Aorta (tissue), 5 donors: ENCODE results near the gene TNIK. TPM values are rescaled to one million over a fixed set of nuclear protein-coding genes. Genes with fewer than 3 reads are reported as not detected.

Experiments
- ATAC-seq: fragments of 200-7000 bp; cut with Tn5 transposase; one replicate; pipeline ENCODE4 v1.9.1; 2022; ENCODE audit warnings: moderate library complexity; ENCODE audit not compliant: low FRiP score
- DNase-seq, 2 donors: peaks; one replicate each; pipeline ENCODE4 v3.0.0-alpha.2; 2020
- H3K27ac ChIP-seq, 2 donors: one replicate each; pipeline ENCODE4 v1.5.1; 2013; ENCODE audit warnings: low read length in 2 of 2, mild to moderate bottlenecking in 2 of 2, moderate library complexity in 2 of 2, control low read depth in 1 of 2, inconsistent platforms in 1 of 2, low read depth in 1 of 2
- H3K27me3 ChIP-seq, 2 donors: one replicate each; pipeline ENCODE4 v1.6.1; 2013; ENCODE audit warnings: control low read depth in 1 of 2, low read length in 1 of 2, mild to moderate bottlenecking in 1 of 2, moderate library complexity in 1 of 2; ENCODE audit not compliant: insufficient read depth in 2 of 2, control insufficient read depth in 1 of 2
- H3K36me3 ChIP-seq, 2 donors: one replicate each; pipeline ENCODE4 v1.6.1; 2013; ENCODE audit warnings: control low read depth in 1 of 2, low read length in 1 of 2, mild to moderate bottlenecking in 1 of 2; ENCODE audit not compliant: insufficient read depth in 2 of 2, control insufficient read depth in 1 of 2
- H3K4me1 ChIP-seq, 2 donors: one replicate each; pipeline ENCODE4 v1.6.1; 2013; ENCODE audit warnings: low read length in 2 of 2, control low read depth in 1 of 2, mild to moderate bottlenecking in 1 of 2, moderate library complexity in 1 of 2; ENCODE audit not compliant: insufficient read depth in 2 of 2, control insufficient read depth in 1 of 2
- H3K4me3 ChIP-seq, 2 donors: one replicate each; pipeline ENCODE4 v1.5.1; 2013; ENCODE audit warnings: low read length in 2 of 2, control low read depth in 1 of 2, mild to moderate bottlenecking in 1 of 2
- H3K9me3 ChIP-seq: one replicate; pipeline ENCODE4 v1.6.1; 2013; ENCODE audit warnings: mild to moderate bottlenecking, low read length; ENCODE audit not compliant: control insufficient read depth
- WGBS, 2 donors: extraction: QIAGEN DNeasy Blood & Tissue Kit; methylation state at CpG; one replicate each; pipeline ENCODE4 v1.1.7; 2013; 5-methylcytosine and 5-hydroxymethylcytosine counted together
- intact Hi-C, 2 donors: fragments of 100-400 bp; cut with DNase I; formaldehyde crosslinking; loops; one replicate each; pipeline versions ENCODE4 v1.14.2 to v1.15.0; 2022
- polyA plus RNA-seq, 2 donors: library from polyadenylated mRNA; stranded (reverse); fragments of 200-250 nt; gene quantifications; one replicate each; pipeline ENCODE4 v1.2.3, GENCODE V29; 2013
- total RNA-seq, 2 donors: library from RNA; stranded (reverse); fragmentation: NEBNext Ultra II Directional; extraction: Animal tissue kit (Norgen Biotek cat#: 25700); gene quantifications; one replicate each; pipeline ENCODE4 v1.2.1, GENCODE V29; 2021
- donor health status: healthy with polysubstance abuse.
- donor health status: Bipolar disorder and iron deficiency.
- donor health status: DM: no; HTN: no; CAD: no.
- donor health status: DM: no; HTN: no; CAD: no.
- donor health status: DM: yes; HTN: yes; CAD: no.

TNIK gene
- total and polyA plus RNA-seq, 4 donors, result 4.7 to 14.6 (median 8.8) TPM

DNA sequence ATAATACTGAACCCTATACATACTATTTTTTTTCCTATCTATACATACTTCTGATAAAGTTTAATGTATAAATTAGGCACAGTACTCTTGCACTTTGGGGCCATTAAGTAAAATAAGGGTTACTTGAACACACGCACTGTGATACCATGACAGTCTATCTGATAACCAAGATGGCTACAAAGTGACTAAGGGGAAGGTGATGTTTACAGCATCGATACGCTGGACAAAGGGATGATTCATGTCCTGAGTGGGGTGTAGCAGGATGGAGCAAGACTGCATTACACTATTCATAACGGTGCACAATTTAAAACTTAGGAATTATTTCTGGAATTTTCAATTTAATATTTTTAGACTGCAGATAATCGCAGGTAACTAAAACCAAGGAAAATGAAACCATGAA, 403.7 kb downstream of the TNIK start:
- 96% methylated on average over 5 of the region's 5 CpGs for WGBS, 2 donors

DNA sequence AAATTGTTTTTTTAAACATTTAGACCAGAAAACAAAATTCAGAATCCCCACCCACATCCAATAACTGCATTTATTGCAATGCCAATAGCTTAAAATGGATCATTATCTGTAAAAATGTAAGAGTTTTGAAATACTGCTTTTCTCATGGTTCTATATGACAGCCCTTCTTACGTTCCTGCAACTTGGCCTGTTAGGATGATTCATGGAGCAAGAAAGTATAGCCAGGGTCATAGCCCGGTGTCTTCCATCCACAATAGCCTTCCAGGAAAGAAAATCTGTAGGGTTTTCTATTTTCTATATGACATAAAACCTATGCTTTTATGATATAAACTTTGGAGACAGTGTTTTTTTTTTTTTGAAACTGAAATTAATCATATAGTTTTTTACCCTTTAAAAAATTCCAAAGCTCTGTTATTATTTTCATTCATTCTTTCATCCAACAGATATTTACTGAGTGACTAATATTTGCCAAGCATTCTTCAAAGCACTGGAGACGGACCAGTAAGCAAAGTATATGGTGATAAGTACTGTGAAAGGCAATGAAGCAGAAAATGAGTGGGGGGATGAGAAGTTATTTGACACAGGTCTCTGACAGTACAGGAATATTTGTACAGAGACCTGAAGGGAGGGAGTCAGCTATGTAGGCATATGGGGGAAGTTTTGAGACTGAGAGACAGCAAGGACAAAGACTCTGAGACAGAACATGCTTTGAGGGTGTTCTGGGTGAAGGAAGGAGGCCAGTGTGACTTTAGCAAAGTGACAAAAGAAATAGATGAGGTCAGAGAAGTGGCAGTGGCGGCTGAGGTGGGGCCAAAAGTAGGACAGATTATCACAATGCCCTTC, 404.6 kb downstream of the TNIK start:
- WGBS, 2 donors, result 53 to 54% methylated on average over 4 of the region's 4 CpGs
- no peaks in the 10 kb centered on the region for H3K36me3 ChIP-seq
- DNase-seq (no peak), ATAC-seq (no peak)
- intact Hi-C loops, result no loop called here
- H3K9me3 ChIP-seq, result no peaks in the 10 kb centered on the region
- H3K27me3 ChIP-seq, result no peaks in the 10 kb centered on the region
- no peak overlapping the region for H3K4me3 ChIP-seq
- H3K4me1 ChIP-seq, result no peaks in the 10 kb centered on the region
- no peak overlapping the region for H3K27ac ChIP-seq

More for the DNA sequence above, 403.7 kb downstream of the TNIK start:
- DNase-seq (no peak), ATAC-seq (no peak)
- Histone ChIP-seq H3K9me3 (no peaks in the 10 kb centered on the region), H3K27ac (no peak overlapping the region), H3K36me3 (no peaks in the 10 kb centered on the region), H3K4me3 (no peak overlapping the region), H3K27me3 (no peaks in the 10 kb centered on the region), H3K4me1 (no peaks in the 10 kb centered on the region)
- intact Hi-C loops, result no loop called here

DNA sequence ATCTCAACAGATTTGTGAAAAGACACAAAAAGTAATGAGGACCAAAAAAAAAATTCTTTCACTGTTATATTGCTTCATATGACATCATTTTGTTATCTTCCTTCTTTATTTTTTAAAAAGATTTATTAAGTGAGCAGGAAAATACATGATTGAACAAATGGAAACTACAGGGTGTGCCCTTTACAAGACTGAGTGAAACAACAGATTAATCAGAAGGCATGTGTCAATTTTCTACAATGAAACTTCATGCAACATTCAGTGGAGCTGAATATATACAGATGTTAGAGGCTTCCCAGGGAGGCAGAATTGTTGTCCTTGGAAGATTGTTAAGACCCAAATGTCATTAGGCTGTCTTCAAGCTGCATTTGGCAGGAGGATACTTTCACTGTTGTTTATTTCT, 405.3 kb downstream of the TNIK start:
- no peaks in the 10 kb centered on the region for H3K27me3 ChIP-seq
- no peaks in the 10 kb centered on the region for H3K4me1 ChIP-seq
- no peak for DNase-seq
- no peak for ATAC-seq
- H3K36me3 ChIP-seq, result no peaks in the 10 kb centered on the region
- H3K27ac ChIP-seq, result no peak overlapping the region
- intact Hi-C loops, result loop anchor here in 1 of 2 donors (5.0 kb wide), 1 partner anchor 507 kb away; no protein-coding TSS in a partner anchor
- H3K4me3 ChIP-seq, result no peak overlapping the region
- no peaks in the 10 kb centered on the region for H3K9me3 ChIP-seq

DNA sequence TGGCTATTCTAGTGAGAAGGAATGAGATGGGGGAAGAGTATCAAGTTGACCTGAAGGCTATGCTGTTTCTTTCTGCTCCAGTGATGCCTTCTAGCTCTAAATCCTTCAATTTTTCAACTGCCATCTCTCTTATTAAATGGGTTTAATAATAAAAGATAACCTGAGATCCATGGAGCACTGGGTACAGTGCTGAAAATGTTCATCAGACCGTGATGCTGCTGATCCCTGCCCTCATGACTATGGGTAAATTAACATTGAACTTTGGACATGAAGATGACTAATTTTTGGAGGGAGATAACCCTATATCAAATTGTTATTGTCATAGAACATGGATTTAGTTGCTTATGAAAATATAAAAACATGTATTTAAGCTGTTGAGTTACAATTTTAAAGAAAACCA, 406.0 kb downstream of the TNIK start:
- Histone ChIP-seq H3K4me3 (no peak overlapping the region), H3K27ac (no peak overlapping the region), H3K4me1 (no peaks in the 10 kb centered on the region), H3K9me3 (no peaks in the 10 kb centered on the region), H3K27me3 (no peaks in the 10 kb centered on the region), H3K36me3 (no peaks in the 10 kb centered on the region)
- 94% methylated on average over 1 of the region's 1 CpG for WGBS, 2 donors
- DNase-seq (no peak), ATAC-seq (no peak)
- intact Hi-C loops, result loop anchor here in 1 of 2 donors (5.0 kb wide), 1 partner anchor 508 kb away; no protein-coding TSS in a partner anchor

DNA sequence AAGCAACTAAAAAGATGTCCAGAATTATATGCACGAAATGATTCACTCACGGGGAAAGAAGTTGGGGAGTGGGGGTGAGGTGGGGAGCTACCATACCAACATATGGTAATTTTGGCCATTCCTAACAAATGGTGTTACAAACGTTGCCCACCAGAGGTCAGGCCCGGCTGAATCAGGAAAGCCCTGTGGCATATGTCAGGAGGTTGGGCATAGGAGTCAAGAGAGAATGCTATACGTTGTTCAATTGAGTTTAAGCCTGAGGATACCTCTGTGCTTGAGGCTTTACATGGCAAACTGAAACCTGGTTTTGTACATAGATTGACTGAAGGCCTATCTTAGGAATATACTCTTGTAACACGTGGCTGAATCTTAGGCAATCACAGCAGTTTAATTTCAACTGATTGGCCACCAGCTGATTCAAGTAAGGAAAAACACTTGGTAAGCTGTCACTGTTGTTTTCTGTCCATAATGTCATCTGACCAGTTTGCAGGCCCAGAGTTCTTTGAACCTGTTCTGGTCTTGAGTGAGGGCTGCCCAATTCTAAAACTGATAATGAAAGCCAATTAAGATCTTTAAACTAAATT, 410.3 kb downstream of the TNIK start:
- no peaks in the 10 kb centered on the region for H3K27me3 ChIP-seq
- peak in 1 of 2 donors; percentile 54 for DNase-seq
- WGBS, 2 donors, result 16 to 18% methylated on average over 6 of the region's 6 CpGs
- intact Hi-C loops, result loop anchor here (2.0 to 5.0 kb wide), 3 partner anchors 512 to 522 kb away; no protein-coding TSS in a partner anchor
- no peaks in the 10 kb centered on the region for H3K4me1 ChIP-seq
- H3K9me3 ChIP-seq, result no peaks in the 10 kb centered on the region
- H3K27ac ChIP-seq, result no peak overlapping the region
- no peaks in the 10 kb centered on the region for H3K36me3 ChIP-seq
- H3K4me3 ChIP-seq, result no peak overlapping the region
- ATAC-seq, result no peak

DNA sequence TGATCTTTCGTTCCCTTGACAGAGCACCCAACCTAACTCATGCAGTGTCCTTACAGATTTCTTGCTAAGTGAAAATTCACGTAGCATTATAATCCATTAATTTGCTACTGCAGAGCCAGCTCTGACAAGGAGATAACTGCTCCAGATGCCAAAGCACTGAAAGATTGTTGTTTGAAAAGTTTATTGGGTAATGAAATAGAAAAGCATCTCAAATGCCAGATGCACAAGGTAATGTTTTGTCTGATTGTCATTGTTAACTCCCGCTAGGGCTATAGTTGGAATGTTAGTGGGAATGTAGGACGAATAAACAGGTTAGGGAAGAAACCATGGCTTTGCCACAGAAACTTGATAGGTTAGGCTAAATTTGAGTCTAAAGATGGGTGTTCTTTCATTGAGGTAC, 413.4 kb downstream of the TNIK start:
- no peak for ATAC-seq
- intact Hi-C loops, result loop anchor here in 1 of 2 donors (5.0 kb wide), 1 partner anchor 526 kb away; no protein-coding TSS in a partner anchor
- no peak for DNase-seq
- Histone ChIP-seq H3K4me3 (no peak overlapping the region), H3K27me3 (no peaks in the 10 kb centered on the region), H3K9me3 (no peaks in the 10 kb centered on the region), H3K4me1 (no peaks in the 10 kb centered on the region), H3K27ac (no peak overlapping the region), H3K36me3 (no peaks in the 10 kb centered on the region)
- 78 to 82% methylated on average over 4 of the region's 4 CpGs for WGBS, 2 donors

DNA sequence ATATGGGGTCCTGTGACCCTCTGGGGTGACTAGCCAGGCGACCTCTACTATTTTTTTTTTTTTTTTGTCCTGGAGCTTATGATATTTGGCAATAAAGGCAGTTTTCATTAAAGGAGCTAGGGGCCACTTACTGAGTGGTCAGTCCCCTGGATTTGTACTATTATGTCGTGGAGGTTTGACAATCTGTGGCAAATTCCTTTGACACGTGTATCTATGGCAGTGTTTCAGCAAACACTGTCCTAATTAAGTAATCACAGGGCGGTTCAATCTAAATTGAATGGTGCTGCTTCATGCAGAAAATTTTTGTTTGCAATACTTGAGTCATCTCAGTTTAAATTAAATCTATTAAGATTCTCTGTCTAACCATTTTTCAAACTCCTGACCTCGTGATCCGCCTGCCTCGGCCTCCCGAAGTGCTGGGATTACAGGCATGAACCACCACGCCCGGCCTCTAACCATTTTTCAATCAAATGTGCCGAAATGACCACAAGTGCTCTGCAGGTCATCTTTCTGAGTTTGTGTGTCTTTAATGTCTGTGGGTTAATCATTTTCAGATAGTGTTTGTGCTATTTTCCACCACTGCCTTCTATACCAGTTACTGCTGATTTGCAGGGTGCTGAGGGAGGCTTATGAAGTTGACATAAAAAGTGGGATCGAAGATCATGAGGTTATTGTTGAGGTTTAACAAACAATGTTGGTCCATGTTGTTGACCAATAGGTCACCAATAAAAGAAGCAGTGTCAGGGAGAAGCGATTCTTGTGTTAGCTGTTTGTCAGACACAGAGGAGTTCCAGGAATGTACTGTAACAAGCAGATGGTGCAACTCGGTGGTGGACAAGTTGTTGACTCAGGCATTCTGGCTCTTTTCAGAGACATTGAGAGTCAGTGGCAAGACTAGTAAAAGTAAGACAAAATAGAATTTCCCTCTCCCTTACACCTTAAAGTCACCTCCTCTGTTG, 415.1 kb downstream of the TNIK start:
- H3K4me1 ChIP-seq, result no peaks in the 10 kb centered on the region
- H3K4me3 ChIP-seq, result no peak overlapping the region
- no peaks in the 10 kb centered on the region for H3K36me3 ChIP-seq
- intact Hi-C loops, result loop anchor here in 1 of 2 donors (5.0 kb wide), 1 partner anchor 527 kb away; no protein-coding TSS in a partner anchor
- 90 to 92% methylated on average over 14 of the region's 14 CpGs for WGBS, 2 donors
- H3K27me3 ChIP-seq, result no peaks in the 10 kb centered on the region
- H3K9me3 ChIP-seq, result no peaks in the 10 kb centered on the region
- ATAC-seq (no peak), DNase-seq (no peak)
- no peak overlapping the region for H3K27ac ChIP-seq

DNA sequence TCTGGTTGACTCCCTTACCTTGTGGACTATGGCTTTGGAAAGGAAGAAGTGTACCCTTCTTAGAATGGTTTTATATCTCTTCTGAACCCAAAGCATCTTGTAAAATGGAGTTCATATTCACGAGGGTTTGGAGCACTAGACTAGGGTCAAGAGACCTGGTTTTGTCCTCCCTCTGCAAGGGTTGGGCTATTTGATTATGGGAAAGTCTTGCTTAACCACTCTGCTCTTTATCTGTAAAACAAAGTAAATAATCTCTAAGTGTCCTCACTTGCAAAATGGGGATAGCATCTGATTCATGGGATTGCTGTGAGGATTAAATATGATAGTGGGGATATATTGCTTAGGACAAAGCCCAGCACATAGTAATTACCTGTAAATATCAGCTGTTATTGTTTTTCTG, 415.8 kb downstream of the TNIK start:
- intact Hi-C loops, result no loop called here
- no peaks in the 10 kb centered on the region for H3K36me3 ChIP-seq
- H3K27me3 ChIP-seq, result no peaks in the 10 kb centered on the region
- H3K4me1 ChIP-seq, result no peaks in the 10 kb centered on the region
- WGBS, 2 donors, result 39 to 81% methylated on average over 1 of the region's 1 CpG
- ATAC-seq (no peak), DNase-seq (no peak)
- H3K9me3 ChIP-seq, result no peaks in the 10 kb centered on the region
- H3K27ac ChIP-seq, result no peak overlapping the region
- H3K4me3 ChIP-seq, result no peak overlapping the region
